ENCODE measurements around the gene ISCU. TPM values are rescaled to one million over a fixed set of nuclear protein-coding genes. Genes with fewer than 3 reads are reported as not detected.

The ISCU gene
- total RNA-seq, 1 donor from 2014 or later: 48.4 TPM

DNA sequence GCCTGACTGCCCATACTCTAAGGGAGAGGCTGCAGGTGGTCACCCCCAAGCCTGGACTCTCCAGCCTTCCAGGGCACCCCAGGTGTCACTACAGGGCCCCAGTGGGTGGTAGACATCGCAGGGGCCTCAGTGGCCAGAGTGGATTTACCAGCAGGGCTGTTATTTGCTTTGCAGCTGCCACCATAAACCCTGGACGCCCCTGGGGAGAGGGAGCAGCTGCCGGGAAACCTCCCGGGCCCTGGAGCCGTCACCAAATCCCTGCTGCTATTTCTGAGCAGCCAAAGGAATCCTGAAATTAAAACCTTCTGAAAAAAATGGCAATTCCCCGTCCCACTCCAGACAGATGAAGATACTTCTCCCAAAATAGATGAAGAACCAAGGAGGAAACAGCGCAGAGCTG is 21.6 kb downstream of the ISCU start:
- peaks cover 8% of the 10 kb centered on the region for H3K9me3 Mint-ChIP-seq (ENCODE audit: unreplicated experiment)
- no peaks in the 10 kb centered on the region for H3K36me3 Mint-ChIP-seq (ENCODE audit: unreplicated experiment)
- peaks cover 3% of the 10 kb centered on the region for H3K27me3 Mint-ChIP-seq (ENCODE audit: unreplicated experiment)
- TF ChIP-seq, protein P1, sequence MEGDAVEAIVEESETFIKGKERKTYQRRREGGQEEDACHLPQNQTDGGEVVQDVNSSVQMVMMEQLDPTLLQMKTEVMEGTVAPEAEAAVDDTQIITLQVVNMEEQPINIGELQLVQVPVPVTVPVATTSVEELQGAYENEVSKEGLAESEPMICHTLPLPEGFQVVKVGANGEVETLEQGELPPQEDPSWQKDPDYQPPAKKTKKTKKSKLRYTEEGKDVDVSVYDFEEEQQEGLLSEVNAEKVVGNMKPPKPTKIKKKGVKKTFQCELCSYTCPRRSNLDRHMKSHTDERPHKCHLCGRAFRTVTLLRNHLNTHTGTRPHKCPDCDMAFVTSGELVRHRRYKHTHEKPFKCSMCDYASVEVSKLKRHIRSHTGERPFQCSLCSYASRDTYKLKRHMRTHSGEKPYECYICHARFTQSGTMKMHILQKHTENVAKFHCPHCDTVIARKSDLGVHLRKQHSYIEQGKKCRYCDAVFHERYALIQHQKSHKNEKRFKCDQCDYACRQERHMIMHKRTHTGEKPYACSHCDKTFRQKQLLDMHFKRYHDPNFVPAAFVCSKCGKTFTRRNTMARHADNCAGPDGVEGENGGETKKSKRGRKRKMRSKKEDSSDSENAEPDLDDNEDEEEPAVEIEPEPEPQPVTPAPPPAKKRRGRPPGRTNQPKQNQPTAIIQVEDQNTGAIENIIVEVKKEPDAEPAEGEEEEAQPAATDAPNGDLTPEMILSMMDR (IDR thresholded peaks at IDR 0.05; ENCODE audit: partially characterized antibody, unreplicated experiment): no peak
- peaks cover 22% of the 10 kb centered on the region for H3K4me1 Mint-ChIP-seq (ENCODE audit: low read depth, unreplicated experiment)
- peak; percentile 74 for DNase-seq
- no peak overlapping the region for H3K4me3 Mint-ChIP-seq (ENCODE audit: unreplicated experiment)
- H3K27ac Mint-ChIP-seq (ENCODE audit: unreplicated experiment): no peak overlapping the region

DNA sequence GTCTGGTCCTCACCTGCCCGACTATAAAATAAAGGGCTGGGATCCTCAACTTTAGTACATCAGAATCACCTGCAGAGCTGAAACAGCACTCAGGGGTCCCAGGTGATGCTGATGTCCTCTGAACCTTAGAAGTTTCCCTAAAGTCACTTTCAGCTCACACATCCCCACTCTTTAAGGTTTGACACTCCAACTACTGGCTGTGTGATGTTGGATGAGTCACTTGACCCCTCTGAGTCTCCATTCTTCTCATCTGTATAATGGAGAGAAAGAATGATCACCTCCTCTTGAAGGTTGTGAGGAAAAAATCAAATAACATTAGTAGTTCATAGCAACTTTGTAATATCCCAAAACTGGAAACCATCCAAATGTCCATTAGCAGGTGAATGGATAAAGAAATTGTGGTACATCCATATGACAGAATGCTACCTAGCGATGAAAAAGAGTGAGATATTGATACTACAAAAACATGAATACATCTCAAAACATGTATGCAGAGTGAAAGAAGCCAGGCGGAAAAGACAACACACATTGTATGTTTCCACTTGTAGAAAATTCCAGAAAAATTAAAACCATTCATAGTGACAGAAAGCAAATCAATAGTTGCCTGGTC is 22.2 kb downstream of the ISCU start:
- Mint-ChIP-seq H3K9me3 (ENCODE audit: unreplicated experiment) (peaks cover 6% of the 10 kb centered on the region), H3K27ac (ENCODE audit: unreplicated experiment) (no peak overlapping the region), H3K4me3 (ENCODE audit: unreplicated experiment) (peak overlapping the region; percentile 14), H3K4me1 (ENCODE audit: low read depth, unreplicated experiment) (peaks cover 23% of the 10 kb centered on the region), H3K36me3 (ENCODE audit: unreplicated experiment) (no peaks in the 10 kb centered on the region), H3K27me3 (ENCODE audit: unreplicated experiment) (peaks cover 2% of the 10 kb centered on the region)
- DNase-seq: no peak
- TF ChIP-seq, protein P1 (IDR thresholded peaks at IDR 0.05; ENCODE audit: partially characterized antibody, unreplicated experiment): no peak

DNA sequence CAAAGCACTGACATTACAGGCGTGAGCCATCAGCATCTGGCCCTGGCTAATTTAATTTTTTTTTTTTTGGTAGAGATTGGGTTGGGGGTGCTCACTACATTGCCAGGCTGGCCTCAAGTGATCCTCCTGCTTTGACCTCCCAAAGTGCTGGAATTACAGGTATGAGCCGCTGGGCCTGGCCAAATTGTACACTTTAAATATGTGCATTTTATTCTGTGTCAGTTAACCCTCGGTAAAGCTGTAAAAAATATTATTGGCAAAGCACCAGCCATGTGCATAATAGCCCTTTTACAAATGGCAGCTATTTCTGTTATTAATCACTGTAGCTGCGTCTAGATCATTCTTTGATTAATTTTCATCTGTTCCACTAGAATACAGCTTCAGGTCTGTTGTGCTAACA is 23.5 kb downstream of the ISCU start:
- DNase-seq: no peak
- peaks cover 23% of the 10 kb centered on the region for H3K4me1 Mint-ChIP-seq (ENCODE audit: low read depth, unreplicated experiment)
- H3K36me3 Mint-ChIP-seq (ENCODE audit: unreplicated experiment): no peaks in the 10 kb centered on the region
- H3K9me3 Mint-ChIP-seq (ENCODE audit: unreplicated experiment): peaks cover 6% of the 10 kb centered on the region
- no peak overlapping the region for H3K27ac Mint-ChIP-seq (ENCODE audit: unreplicated experiment)
- TF ChIP-seq, protein P1 (IDR thresholded peaks at IDR 0.05; ENCODE audit: partially characterized antibody, unreplicated experiment): no peak
- no peak overlapping the region for H3K4me3 Mint-ChIP-seq (ENCODE audit: unreplicated experiment)
- H3K27me3 Mint-ChIP-seq (ENCODE audit: unreplicated experiment): peaks cover 4% of the 10 kb centered on the region

DNA sequence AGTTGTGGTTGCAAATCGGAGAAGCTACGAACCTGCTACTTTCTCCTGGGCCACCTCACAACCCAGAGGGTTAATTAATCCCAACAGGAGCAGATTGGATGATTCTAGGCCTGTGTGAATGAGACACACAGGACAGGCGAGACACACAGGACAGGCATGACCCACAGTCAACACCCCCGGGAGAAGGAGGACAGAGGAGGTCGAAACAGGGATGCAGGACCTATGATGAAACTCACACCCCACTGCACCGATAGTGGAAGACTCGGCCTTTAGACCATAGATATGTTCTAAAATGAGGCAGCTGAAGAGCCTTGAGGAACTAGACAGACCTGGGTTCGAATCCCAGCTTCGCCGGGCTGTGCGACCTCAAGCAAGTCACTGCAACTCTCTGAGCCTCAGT is 23.9 kb downstream of the ISCU start:
- no peak overlapping the region for H3K4me3 Mint-ChIP-seq (ENCODE audit: unreplicated experiment)
- no peaks in the 10 kb centered on the region for H3K36me3 Mint-ChIP-seq (ENCODE audit: unreplicated experiment)
- H3K9me3 Mint-ChIP-seq (ENCODE audit: unreplicated experiment): peaks cover 6% of the 10 kb centered on the region
- H3K27me3 Mint-ChIP-seq (ENCODE audit: unreplicated experiment): peaks cover 4% of the 10 kb centered on the region
- TF ChIP-seq, protein P1 (IDR thresholded peaks at IDR 0.05; ENCODE audit: partially characterized antibody, unreplicated experiment): no peak
- H3K27ac Mint-ChIP-seq (ENCODE audit: unreplicated experiment): no peak overlapping the region
- peaks cover 23% of the 10 kb centered on the region for H3K4me1 Mint-ChIP-seq (ENCODE audit: low read depth, unreplicated experiment)
- no peak for DNase-seq

DNA sequence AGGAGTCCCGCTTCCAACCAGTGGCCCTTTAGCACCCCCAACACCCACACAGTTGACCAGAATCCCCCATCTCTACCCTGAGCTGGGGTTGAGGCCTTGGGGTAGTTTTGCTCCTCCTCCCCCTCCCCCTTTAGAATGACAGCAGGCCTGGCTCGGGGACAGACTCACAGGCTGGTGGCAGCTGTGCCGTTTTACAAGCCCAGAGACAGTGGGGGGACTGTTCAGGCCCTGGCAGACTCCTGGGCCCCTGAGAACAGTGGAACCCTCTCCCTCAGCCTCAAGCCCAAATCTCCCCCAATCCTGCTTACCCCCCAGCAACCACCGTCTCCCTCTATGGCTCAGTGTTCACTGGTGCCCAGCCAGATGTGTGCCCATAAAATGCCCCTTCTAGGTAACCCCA is 25.4 kb downstream of the ISCU start:
- TF ChIP-seq, protein P1 (IDR thresholded peaks at IDR 0.05; ENCODE audit: partially characterized antibody, unreplicated experiment): no peak
- Mint-ChIP-seq H3K4me1 (ENCODE audit: low read depth, unreplicated experiment) (peaks cover 23% of the 10 kb centered on the region), H3K9me3 (ENCODE audit: unreplicated experiment) (peaks cover 6% of the 10 kb centered on the region), H3K27me3 (ENCODE audit: unreplicated experiment) (peaks cover 4% of the 10 kb centered on the region), H3K27ac (ENCODE audit: unreplicated experiment) (peak overlapping the region; percentile 52), H3K36me3 (ENCODE audit: unreplicated experiment) (no peaks in the 10 kb centered on the region), H3K4me3 (ENCODE audit: unreplicated experiment) (peak overlapping the region; percentile 34)
- no peak for DNase-seq

Data from glutamatergic neuron (in vitro differentiated cells).